ENCODE results near the gene POGLUT2. TPM values are rescaled to one million over a fixed set of nuclear protein-coding genes. Genes with fewer than 3 reads are reported as not detected.

The POGLUT2 gene
- total RNA-seq: 8.6 and 10.4 TPM in 2 replicates

DNA sequence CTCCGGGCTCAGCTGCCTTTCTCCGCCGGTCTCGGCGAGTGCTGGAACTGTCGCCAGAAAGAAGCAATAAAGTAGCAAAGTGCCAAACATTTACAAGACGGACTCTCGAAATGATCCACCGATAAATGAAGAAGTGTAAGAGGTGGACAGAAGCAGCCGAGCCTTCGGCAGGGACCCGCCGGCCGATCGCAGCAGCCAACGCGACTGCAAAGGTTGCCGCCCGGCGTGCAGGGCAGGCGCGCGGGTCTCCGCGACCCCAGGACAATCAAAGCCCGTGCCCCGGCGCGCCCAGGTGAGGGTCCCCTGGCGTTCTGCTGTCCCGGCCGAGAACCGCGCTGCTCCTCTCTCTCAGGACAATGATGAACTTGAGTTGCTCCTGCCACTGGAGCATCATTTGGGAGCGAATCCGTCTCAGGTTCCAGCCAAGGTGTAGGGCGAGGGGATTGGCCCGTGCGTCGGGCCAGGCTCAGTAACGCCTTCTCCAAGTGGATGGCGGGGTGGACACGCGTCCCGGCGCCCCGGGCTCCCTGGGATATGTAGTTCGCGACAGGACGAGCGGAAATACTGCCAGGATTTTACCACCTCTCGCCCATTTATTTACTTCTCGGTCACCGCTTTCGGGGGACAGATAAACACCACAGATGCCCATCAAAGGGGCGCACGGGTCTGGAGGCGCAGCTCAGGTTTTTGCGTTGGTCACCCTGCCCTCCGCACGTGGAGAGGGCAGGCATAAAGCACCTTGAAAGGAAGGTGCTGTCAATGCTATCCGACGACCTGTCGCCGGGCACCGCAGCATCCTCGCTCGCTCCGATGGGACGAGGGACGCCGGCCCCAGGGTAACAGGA lies at the start of gene POGLUT2, which contains the start of gene BIVM:
POGLUT2 (minus strand) TSS at position 396 of the 845 bp plus-strand sequence; CDS start at position 90, 306 bp downstream.
BIVM (plus strand) TSS at position 539 of the 845 bp plus-strand sequence. CDS start 8,149 bp downstream, outside the sequence.

GRCh38 chr13:102845630-102846260 lies 47.0 kb upstream of the POGLUT2 start, which contains the start of gene ERCC5:
ERCC5 (plus strand) TSS chr13:102846032; CDS start chr13:102846267, 235 bp downstream.

GRCh38 chr13:102773441-102774213 lies 25.1 kb downstream of the POGLUT2 start, which contains the start of gene TEX30:
TEX30 (minus strand) TSS chr13:102773786; CDS start chr13:102770026, 3,760 bp downstream.

Other genes with a start within 250 kb of the POGLUT2 start
- gene TPP2, start 202.0 kb downstream of the POGLUT2 start, total RNA-seq: 31.6 and 47.6 TPM in 2 replicates
- gene METTL21C, start 103.9 kb downstream of the POGLUT2 start, total RNA-seq: not detected in 2 replicates
- 1.1 and 5.4 TPM in 2 replicates for gene TEX30, start 25.2 kb downstream of the POGLUT2 start, total RNA-seq
- gene BIVM, start 143 bp upstream of the POGLUT2 start, total RNA-seq: 10.8 and 18.3 TPM in 2 replicates
- 44.6 and 76.4 TPM in 2 replicates for gene ERCC5, start 47.1 kb upstream of the POGLUT2 start, total RNA-seq